ENCODE measurements around the gene KIAA2012. TPM values are rescaled to one million over a fixed set of nuclear protein-coding genes. Genes with fewer than 3 reads are reported as not detected.

The KIAA2012 gene
- total RNA-seq, 1 donor from 2014 or later, result not detected

DNA sequence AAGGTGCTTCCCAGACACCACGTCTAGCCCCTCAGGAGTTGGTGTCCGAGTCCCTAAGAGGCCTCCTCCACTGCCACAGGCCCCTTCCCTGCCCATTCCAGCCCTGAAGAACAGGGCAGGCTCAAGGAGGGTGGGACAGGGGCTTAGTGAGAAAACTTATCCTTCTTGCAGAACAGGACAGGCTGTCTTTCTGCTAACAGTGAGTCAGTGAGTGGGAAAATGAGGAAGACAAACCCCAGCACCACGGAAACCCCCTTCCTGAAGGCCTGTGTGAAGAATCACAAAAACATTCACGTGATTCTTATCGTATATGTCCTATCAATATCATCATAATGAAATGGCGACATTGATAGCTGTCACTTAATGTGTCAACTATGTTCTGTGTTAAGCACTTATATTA lies 29.6 kb upstream of the KIAA2012 start:
- DNase-seq (ENCODE audit: low read depth), result no peak

DNA sequence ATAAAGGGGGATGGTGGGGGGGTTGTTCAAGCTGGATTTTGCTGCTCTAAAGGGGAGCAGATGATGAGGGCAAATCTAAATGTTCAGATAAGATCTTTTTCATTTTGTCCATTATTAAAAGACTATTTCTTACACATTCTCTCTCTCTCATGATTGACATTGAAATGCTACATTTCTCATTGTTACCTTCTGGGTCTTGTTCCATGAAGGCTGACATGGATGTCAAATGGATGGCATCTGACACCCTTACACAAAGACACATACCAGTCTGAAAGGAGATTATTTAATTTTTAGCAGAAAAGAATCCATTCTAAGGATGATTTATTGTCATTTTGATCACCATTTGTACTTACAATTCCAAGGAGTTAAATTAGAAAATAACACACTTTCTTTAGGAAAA lies 28.3 kb upstream of the KIAA2012 start:
- DNase-seq (ENCODE audit: low read depth), result no peak

DNA sequence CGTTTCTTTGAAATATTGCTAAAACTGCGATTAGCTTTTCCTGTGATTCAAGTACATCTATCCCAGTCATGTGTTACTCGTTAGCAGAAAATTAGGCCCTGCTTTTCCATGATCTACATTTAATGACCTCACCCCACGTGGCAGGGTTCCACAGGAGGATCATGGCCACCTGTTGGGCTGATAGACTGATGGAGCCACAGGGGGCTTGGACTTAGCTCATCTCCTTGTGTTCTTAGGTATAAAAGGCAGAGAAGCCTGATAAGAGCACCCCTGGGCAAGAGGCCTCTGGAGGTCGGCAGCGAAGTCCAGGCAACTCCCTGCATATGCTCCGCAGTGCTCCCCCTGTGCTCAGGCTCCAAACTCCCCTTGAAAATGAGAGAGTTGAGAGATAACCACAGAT lies 26.5 kb upstream of the KIAA2012 start:
- DNase-seq (ENCODE audit: low read depth), result no peak

DNA sequence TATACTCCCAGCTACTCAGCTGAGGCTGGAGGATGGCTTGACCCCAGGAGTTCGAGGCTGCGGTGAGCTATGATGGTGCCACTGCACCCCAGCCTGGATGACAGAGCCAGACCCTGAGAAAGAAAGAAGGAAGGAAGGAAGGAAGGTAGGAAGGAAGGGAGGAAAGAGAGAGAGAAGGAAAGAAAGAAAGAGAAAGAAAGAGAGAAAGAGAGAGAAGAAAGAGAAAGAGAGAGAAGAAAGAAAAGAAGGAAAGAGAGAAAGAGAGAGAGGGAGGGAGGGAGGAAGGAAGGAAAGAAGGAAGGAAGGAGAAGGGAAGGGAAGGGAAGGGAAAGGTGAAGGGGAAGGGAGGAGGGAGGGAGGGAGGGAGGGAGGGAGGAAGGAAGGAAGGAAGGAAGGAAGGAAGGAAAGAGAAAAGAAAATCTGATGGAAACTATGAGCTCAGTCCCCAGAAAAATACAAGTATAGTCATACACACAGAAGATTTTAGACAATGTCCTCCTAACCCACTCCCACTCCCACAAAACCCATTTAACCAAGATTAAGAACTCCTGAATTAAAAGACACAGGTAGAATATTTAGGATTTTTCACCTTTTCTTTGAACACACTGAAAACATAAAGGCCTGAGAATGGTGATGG lies 23.8 kb upstream of the KIAA2012 start:
- DNase-seq (ENCODE audit: low read depth), result no peak

DNA sequence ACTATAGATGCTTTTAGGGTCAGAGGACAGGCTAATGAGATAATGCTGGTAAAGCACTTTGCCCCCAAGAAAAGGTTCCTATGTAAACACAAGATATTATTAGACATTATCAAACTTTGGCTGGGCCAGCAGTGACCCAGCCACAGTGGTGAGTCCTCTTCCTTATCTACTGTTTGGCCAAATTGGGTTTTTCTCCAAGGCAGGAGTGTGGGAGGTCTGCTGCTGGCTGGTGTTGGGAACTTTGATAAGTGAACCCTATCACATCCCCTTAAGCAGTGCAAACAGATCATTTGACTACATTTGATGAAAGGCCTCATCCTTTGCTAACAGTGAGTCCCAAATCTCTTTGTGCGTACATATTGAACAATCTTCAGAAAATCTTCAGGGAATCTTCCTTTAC lies 23.2 kb upstream of the KIAA2012 start:
- no peak for DNase-seq (ENCODE audit: low read depth)

DNA sequence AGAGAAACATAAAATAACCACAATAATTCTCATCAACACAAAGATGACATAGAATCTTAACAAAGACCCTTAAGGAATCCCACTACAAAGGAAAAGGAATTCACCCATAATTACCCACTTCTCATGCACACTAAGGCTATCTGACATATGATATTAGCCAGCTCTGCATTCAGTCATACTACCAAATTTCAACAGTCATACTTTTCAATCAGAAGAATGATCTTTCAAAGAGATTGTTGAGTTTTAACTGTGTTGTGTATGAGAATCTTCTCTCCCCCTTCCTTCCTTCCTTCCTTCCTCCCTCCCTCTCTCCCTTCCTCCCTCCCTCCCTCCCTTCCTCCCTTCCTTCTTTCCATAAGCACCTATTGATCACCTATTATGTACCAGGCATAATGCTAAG lies 22.4 kb upstream of the KIAA2012 start:
- no peak for DNase-seq (ENCODE audit: low read depth)

DNA sequence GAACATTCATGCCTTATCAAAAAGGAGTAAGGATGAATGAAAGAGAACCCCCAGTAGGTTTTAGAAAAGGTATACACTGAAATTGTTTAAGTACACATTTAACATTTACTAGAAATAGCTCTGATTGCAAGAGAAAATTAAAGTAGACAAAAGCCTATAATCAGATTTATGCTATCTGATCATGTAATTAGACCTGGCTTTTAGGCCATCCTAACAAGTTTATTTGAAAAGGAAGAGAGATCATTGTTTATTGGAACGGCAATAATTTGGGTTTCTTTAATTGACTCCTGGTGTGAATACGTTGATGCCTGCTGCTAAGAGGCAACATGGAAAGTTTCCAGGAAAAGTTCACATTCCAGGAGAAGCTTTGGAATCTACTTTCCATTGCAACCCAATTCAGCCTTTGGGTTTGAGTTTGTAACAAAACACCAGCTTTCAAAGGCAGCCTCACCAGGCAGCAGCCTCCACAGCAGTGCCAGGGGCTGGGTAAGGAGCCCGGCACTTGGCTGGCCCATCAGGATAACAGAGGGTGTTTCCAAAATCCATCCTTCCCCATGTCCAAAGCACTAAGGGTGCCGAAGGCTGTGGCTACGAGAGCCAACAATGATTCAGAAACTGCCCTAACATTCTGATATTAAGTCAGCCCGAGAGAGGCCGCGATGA lies 21.4 kb upstream of the KIAA2012 start:
- no peak for DNase-seq (ENCODE audit: low read depth)

DNA sequence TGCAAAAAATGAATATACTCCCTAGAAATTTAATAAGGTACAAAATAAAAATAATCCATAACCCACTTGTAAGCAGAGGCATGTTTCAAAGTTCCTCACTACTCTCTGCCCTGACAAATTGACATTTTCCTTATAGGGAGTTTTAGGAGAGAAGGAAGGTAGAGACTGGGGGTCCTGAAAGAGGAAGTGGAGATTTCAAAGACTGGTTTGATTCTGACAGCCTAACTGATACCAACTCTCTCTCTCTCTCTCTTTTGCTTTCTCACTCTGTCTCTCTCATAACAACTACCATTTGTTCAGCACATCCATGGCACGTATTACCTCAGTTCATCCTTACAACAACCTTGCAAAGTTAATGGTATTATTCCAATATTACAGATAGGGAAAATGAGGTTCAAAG lies 20.8 kb upstream of the KIAA2012 start:
- no peak for DNase-seq (ENCODE audit: low read depth)

DNA sequence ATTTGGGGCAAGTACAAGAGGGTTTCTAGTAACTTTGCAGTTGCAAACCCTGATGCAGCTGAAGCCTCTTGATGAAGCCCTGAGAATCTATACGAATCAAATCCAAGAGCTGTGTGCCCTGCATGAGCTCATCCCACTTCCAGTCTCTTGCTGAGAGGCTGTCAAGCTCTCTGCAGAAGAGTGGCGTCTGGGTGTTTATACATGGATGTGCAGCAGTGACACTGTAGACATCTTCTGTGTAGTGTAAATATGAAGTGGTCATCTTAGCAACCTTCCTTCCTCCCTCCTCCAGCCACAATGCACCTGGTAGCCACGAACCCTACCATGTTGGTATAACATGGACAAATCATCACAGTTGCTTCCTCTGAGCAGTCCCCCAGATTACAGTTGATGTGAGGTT lies 18.4 kb upstream of the KIAA2012 start:
- no peak for DNase-seq (ENCODE audit: low read depth)

DNA sequence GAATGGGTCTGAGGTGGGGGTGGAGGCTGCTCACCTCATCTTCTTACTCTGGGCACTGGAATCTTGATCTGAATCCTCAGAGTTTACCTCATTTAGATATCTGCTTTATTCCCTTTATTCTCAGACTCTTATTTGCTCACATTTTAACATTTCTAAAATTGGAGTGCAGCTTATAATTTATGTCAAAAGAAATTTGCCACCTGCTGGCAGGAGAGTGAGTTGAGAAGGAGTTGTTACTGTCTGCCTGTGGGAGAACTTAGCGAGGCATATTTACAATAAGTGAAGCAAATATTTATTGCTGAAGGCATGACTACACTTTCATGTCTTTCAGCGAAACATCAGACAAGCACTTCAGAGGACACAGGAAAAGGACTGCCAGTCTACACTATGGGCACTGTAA lies 16.4 kb upstream of the KIAA2012 start:
- DNase-seq (ENCODE audit: low read depth), result peak; percentile 28

DNA sequence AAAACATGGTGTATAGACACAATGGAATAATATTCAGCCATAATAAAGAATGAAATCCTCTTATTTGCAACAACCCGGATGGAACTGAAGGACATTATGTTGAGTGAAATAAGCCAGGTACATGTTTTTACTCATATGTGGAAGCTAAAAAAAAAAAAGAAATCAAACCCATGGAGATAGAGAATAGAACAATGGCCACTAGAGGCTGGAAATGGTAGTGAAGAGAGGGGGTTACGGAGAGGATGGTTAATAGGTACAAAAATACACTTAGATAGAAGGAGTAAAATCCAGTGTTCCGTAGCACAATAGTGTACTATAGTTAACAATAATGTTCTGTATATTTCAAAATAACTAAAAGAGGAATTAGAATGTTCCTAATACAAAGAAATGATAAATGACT lies 12.8 kb upstream of the KIAA2012 start:
- DNase-seq (ENCODE audit: low read depth), result no peak

DNA sequence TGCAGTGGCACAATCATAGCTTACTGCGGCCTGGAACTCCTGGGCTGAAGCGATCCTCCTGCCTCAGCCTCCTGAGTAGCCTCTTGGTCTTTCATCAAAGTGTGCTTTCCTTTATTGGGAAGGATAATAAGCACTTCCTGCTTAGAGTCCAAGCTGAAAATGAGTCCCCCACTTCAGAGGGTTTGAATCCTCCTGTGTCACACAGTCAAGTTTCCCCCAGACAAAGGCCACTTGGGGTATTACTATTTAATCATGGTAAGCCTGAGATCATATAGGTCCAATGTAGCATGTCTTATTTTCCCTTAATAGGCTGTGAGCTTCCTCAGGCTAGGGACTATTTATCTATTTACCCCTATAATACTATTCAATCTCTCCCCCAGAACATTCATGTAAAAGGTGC lies 11.4 kb upstream of the KIAA2012 start:
- no peak for DNase-seq (ENCODE audit: low read depth)

DNA sequence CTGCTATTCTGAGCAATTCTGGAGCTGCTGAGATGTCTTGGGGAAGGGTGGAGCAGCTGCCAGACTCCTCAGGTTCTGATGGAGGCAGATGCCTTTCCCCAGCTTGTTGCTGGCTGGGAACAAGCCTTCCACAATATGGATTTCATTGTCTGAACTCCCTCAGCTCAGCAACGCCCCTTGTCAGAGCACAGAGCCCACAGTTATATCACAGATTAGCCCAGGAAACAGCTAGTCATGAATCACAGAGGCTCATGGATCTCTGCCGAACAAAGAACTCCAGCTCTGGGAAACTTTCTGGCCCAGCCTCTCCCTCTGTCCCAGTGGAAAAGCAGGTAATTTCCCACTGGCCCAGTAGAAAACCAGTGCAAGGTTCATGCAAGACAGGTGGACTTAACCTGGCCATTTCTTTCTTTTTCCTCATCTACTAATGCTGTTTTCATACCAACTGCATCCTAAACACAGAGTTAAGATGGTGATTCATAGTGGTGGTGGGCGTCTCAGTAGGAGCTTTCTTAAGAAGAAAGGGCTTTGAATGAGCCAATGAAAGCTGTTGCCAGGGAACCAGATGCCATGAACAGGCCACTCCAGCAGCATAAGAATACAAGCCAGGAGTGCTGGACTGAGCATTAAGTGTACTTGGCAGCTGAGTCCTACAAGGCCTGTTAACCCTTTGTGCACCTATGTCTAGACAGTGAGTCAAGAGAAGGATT lies 8.7 kb upstream of the KIAA2012 start:
- peak; percentile 90 for DNase-seq (ENCODE audit: low read depth)

DNA sequence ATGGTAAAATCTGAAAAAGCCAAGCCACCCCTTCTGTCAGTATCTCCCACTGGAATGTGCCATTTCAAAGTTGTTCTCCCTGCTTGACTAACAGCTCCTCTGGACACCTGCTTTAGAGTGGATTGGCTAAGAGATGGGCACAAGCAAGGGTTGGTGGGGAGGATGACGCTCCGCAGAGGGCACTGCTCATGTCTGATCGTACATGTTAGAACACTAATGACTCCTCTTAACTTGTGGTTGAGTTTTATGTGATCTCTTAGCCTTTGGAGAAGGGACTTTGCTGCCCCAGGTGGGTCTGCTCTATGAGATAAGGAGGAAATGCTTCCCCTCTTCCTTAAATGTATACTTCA lies 8.2 kb upstream of the KIAA2012 start:
- DNase-seq (ENCODE audit: low read depth), result no peak

DNA sequence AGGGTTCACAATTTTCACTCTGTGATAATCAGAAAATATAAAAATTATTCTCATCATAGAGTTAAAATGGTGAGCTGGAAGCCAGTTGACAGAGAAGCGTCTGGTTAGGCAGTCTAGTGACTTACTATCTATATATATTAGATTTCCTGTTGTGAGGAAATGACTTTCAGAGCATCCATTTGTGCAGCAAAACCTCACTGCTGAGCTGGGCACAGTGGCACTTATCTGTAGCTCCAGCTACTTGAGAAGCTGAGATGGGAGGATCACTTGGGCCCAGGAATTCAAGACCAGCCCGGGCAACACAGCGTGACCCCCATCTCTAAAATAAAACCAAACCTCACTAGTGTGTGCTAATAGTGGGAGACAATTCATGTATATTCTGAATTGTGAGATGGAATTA lies 7.2 kb upstream of the KIAA2012 start:
- DNase-seq (ENCODE audit: low read depth), result no peak

DNA sequence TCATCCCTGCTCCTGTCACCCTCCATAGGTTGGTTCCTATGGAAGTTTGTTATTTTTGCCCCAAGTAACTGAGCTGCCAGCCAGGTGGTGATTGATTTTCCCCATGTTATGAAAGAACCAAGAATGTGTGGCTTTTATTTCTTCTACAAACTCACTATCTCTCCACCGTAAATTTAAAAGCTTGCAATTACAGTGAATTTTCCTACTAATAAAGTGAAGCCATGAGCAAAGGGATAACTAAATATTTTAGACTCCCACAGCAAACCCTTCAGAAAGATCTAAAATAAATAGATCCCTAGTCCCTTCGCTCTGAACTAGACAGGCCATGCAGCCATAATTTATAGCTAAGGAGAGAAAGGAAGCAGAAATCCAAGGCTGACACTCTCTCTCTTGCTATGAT lies 6.2 kb upstream of the KIAA2012 start:
- no peak for DNase-seq (ENCODE audit: low read depth)

DNA sequence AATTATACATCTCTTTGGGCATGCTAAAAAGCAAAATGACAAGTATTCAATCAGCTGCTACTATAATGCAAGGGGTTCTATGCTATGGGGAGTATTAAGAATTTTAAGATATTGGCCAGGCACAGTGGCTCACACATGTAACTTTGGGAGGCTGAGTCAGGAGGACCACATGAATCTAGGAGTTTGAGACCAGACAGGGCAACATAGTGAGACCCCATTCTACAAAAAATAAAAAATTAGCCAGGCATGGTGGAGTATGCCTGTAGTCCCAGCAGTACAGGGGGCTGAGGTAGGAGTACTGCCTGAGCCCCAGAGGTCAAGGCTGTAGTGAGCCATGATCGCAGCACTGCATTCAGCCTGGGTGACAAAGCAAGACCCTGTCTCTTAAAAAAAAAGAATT lies 5.5 kb upstream of the KIAA2012 start:
- DNase-seq (ENCODE audit: low read depth), result no peak

DNA sequence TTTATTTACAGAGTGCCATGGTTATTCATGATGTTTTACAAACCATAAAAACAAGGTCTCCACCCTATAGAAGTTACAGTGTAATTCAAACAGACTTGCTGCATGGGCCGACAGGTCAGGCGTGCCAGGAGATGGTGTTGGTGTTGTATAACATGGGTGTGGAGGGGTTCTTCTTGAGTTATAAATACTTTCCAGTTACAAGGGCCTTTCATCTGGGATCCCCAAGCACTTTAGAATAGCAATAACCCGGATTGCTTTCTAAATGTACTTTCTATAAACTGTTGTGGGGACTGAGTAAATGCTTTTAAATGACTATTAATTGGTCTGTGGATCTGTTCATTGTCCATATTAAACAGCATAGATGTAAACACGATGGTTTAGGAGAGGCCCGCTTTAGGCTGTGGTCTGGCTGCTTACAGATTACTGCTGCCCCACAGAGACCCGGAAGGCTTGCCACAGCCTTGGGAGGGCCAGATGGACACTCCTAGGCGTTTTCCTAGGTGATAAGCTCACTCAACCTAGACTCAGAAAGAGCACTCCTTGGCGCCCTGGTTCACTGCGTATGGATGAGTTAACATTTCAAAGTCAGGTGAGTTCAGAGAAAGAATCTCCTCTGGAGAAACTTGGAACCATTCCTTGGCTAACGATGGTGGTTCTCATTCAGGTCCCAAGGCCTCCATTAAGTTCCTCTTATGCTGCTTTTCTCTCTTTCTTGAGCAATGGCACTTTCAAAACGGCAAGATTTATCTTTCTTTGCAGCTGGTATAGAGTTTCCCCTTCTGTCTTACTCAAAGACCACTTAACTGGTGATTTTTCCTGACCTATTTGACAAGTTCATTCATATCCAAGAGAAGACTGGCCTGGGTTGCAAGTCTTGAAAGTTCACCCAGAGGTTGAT lies 3.6 kb upstream of the KIAA2012 start:
- no peak for DNase-seq (ENCODE audit: low read depth)

DNA sequence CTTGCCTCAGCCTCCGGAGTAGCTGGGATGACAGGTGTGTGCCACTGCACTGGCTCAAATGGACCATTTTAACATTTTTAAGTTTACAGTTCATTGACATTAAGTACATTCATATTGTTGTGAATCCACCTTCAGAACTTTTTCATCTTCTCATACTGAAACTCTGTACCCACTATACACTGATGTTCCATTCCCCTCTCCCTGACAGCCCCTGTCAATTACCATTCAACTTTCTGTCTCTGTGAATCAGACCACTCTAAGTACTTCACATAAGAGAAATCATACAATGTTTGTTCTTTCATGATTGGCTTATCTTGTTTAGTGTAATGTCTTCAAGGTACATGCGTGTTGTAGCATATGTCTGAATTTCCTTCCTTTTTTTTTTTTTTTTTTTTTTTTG lies 1.9 kb upstream of the KIAA2012 start:
- DNase-seq (ENCODE audit: low read depth), result no peak

DNA sequence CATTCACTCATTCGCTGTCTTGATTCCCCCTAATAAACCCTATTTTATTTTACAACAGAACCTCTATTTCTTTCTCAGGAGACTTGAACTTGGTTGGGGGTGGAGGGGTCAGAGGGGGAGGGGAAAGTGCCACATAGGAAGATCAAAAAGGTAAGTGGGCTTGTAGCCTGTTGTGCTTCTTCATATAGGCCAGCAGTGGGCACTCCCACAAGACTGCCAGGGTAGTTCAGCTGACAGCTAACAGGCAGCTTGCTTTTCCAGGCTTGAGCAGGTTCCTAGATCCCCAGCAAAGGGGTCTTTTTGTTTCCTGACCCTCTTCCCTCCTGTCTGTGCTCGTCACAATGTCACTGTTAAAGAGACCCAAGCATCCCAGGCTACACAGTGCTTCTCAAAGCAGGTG lies 829 bp upstream of the KIAA2012 start:
- DNase-seq (ENCODE audit: low read depth), result no peak

DNA sequence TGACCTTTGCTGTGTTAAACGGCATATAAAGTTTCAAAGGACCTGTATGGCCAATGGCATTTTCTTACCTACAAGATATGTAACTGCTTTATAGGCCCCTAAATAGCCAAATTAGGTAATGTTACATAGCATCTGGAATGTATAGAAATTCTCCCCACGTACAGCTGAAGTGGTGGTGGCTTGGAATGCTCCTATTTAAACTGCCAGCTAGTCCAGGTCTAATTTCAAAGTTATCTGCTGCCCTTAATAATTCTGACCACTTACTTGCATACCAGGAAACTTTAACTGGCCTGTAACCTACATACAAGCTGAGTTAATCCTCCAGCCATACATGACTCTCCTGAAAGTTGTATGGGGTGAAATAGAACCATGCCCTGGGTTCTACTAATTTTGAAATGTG lies 1.3 kb downstream of the KIAA2012 start:
- DNase-seq (ENCODE audit: low read depth), result no peak

DNA sequence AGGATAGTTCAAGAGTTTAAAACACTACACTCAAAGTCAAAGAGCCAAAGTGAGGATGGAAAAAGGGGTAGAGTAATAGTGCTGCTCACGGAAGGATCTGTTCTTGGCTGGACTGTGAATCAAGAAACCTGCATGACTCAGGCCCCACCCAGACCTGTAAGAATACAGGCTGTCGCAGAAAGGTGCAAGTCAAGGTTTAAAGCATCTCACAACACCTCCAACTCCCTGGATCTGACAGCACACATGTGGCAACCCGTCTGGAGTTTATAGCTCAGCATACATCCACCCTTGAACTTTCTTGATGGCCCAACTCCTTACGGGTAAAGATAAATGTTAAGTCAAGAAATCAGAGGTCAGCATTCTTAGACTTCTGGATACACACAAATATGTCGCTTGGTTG lies 6.3 kb downstream of the KIAA2012 start:
- no peak for DNase-seq (ENCODE audit: low read depth)

DNA sequence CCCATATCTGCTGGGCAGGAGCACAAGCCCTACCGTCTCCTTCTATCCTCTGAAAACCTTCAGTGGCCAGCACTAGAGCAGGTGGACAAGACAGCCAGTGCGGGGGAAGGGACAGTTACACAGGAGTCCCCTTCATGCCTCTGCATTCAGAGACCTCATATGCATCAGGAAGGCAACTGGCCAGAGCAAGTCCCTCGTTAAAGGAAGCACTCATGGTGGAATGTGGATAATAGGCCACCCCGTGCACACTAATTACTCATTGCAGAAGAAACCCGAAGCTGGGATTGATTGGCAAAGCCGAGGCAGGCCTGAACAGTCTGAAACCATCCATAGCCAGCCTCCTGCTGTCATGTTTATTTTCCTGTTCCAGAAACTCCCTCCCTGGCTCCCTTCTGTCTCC lies 11.2 kb downstream of the KIAA2012 start:
- DNase-seq (ENCODE audit: low read depth), result no peak

Measured in renal cortical epithelial cell (primary cell).